GM10266 (cell line): Measurements from ENCODE around the gene SNTN.

Experiments used
- DNase-seq: peaks from one replicate; pipeline ENCODE4 v3.0.0; 2012; ENCODE audit errors: extremely low spot score
- TF ChIP-seq, protein P1 (sequence below): IDR thresholded peaks from 2 replicates; pipeline ENCODE4 v1.5.1; 2012; ENCODE audit warnings: mild to moderate bottlenecking, low read depth; ENCODE audit not compliant: control insufficient read depth, insufficient read depth; ENCODE audit errors: missing control alignments

The SNTN gene

DNA sequence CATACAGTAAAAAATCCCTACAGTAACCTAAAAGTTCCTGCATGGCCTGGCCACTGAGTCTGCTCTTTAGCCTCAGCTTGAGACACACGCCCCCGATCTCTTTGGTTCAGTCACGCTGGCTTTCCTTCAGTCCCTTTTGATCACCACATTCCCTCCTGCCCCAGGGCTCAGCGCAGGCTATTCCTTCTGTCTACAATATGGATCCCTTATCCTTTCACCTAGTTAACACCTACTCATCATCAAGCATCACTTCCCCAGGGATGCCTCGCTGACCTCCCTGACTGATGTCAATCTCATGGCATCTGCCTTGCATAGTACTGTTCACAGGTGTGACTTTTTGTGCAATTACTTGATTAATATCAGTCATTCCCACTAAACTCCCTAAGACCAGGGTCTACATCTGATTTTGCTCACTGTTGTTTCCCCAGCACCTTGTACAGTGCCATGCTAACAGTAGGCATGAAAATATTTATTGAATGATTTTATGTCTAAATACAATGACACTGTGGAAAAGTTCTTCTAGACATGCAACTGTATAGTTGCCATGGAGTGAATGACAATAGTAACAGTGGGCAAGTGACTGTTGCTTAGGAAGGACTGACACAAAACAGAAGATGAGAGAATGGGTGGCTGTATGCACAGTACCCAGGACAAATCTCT, at the start of gene SNTN:
SNTN (plus strand) TSS at position 610 of the 660 bp plus-strand sequence; CDS start at position 623, 13 bp downstream.
- TF ChIP-seq, protein P1, sequence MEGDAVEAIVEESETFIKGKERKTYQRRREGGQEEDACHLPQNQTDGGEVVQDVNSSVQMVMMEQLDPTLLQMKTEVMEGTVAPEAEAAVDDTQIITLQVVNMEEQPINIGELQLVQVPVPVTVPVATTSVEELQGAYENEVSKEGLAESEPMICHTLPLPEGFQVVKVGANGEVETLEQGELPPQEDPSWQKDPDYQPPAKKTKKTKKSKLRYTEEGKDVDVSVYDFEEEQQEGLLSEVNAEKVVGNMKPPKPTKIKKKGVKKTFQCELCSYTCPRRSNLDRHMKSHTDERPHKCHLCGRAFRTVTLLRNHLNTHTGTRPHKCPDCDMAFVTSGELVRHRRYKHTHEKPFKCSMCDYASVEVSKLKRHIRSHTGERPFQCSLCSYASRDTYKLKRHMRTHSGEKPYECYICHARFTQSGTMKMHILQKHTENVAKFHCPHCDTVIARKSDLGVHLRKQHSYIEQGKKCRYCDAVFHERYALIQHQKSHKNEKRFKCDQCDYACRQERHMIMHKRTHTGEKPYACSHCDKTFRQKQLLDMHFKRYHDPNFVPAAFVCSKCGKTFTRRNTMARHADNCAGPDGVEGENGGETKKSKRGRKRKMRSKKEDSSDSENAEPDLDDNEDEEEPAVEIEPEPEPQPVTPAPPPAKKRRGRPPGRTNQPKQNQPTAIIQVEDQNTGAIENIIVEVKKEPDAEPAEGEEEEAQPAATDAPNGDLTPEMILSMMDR = no peak
- no peak for DNase-seq

DNA sequence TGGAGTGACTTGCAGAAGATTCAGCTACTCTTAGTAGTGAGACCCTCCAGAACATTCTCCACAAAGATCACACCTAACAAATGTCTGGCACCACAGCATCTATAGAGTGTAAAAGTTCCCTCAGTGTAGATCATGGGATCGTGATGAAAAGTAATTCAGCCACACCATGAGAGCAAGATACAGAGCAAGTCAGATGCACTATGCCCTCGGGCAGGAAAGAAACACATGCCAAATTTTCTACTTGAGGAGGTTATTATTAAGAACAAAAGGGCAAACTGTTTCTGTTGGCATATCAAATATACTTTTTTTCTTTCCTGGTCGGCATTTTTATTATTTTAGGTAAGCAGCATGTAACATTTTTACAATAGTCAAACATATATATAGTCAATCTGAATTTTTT, 44.8 kb upstream of the SNTN start:
- no peak for DNase-seq
- TF ChIP-seq, protein P1 = no peak

DNA sequence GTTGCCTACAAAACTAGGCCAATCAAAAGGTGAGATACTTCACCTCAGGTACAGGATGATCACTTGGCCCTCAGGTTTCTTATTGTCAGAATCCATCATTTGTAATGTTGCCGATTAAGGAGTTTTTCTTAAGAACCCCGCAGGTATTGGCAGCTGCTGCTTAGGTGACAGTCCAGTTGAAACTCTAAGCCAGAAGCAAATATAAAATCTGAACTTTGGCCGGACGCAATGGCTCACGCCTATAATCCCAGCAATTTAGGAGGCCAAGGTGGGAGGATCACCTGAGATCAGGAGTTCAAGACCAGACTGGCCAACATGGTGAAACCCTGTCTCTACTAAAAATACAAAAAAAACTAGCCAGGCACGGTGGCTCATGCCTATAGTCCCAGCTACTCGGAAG, 43.1 kb upstream of the SNTN start:
- DNase-seq = no peak
- TF ChIP-seq, protein P1 = no peak

DNA sequence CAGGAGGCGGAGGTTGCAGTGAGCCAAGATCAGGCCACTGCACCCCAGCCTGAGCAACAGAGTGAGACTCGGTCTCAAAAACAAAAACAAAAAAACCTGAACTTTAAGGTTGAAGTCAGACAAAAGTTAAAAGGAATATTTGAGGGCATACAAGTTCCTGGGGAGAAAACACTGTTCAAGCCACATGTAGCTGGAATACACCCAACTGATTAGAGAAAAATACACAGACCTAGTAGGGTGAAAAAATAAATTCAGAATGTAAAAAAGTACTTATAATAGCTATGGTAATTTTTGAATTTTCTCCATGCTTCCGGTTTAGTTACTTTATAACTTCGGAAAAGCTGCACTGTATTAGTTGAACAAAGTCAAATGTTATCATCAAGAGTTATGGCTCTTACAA, 42.6 kb upstream of the SNTN start:
- TF ChIP-seq, protein P1 = no peak
- no peak for DNase-seq

DNA sequence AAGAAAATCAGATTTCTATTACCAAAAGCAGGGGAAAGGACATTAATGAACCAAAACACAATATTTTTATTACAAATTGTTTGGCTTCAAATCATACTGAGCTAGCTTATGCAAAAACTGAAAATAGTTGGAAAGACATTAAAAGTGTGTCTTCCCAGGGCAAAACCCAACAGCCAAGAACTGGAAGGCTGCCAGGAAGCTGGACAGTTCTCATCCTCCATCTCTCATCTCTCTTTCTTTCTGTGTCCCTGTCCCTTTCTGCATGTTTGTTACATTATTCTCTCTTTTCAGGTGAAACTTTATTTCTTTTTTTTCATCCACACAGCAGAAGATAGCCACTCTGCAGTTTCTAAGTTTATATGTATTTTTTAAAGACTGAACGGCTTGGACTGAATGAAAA, 41.1 kb upstream of the SNTN start:
- TF ChIP-seq, protein P1 = no peak

DNA sequence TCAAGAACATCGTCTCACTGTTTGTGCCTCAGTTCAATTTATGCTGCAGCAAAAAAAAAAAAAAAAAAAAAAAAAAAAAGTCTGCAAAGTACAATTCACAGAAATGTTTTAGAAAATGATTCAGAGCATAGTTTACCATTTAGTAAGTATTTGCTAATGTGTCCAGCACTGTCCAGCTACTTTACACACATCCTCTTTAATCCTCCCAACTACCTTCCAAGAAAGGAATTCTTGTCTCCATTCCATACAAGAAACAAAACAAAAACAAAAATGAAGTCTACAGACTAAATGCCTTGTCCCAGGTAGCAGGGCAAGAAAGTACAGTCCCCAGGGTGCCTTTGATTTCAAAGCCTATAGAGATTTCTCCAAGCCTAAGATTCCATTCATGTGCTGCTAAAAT, 38.9 kb upstream of the SNTN start:
- TF ChIP-seq, protein P1 = no peak
- DNase-seq = no peak

More for the DNA sequence above, 41.1 kb upstream of the SNTN start:
- DNase-seq = no peak

DNA sequence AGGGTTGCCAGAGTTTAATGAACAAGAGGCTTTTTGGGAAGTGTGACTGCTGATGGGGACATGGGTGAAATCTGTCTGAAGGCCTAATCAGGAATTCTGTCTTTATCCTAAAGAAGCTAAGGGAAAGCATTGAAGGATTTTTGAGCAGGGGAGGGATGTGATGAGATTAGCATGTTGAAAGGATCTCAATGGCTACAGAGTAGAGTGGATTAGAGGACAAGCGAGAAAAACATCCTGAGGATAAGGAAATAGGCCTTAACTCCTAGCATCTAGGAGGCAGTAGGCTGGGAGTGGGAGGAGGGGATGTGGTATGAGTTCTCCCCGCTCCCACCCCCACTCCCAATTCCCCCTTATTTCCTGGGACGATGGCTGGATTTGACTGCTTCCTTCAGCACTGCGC, 35.1 kb upstream of the SNTN start:
- TF ChIP-seq, protein P1 = no peak
- DNase-seq = no peak
